HG02870 (cell line): Measurements from ENCODE around the gene KIF5A.
A peak's percentile ranks its signal among the peaks of the same experiment; 100 is the strongest.

ENCODE experiments used
- ATAC-seq: cut with Tn5 transposase; IDR thresholded peaks from one replicate; pipeline ENCODE4 v1.9.1; 2021; ENCODE audit warnings: mild to moderate bottlenecking, moderate library complexity; ENCODE audit not compliant: unreplicated experiment

KIF5A gene

GRCh38 chr12:57604992-57605810 is 55.4 kb downstream of the KIF5A start:
- peak; percentile 22 for ATAC-seq

- ATAC-seq, result no peak
Measured at GRCh38 chr12:57605811-57606311, 56.0 kb downstream of the KIF5A start.

- ATAC-seq, result no peak
Measured at GRCh38 chr12:57606399-57606798, 56.6 kb downstream of the KIF5A start.

DNA sequence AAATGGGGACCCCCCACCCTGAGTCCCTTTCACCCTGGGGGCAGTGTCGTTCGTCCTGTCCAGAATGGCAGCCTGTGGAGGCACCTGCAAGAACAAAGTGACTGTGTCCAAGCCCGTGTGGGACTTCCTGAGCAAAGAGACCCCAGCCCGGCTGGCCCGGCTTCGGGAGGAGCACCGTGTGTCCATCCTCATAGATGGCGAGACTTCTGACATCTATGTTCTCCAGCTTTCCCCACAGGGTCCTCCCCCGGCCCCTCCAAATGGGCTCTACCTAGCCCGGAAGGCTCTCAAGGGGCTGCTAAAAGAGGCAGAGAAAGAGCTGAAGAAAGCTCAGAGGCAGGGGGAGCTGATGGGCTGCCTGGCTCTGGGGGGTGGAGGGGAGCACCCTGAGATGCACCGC is 57.0 kb downstream of the KIF5A start:
- ATAC-seq, result no peak

- no peak for ATAC-seq
Measured at GRCh38 chr12:57607958-57608663, 58.3 kb downstream of the KIF5A start.

- ATAC-seq, result no peak
Measured at GRCh38 chr12:57609101-57609780, 59.4 kb downstream of the KIF5A start.

DNA sequence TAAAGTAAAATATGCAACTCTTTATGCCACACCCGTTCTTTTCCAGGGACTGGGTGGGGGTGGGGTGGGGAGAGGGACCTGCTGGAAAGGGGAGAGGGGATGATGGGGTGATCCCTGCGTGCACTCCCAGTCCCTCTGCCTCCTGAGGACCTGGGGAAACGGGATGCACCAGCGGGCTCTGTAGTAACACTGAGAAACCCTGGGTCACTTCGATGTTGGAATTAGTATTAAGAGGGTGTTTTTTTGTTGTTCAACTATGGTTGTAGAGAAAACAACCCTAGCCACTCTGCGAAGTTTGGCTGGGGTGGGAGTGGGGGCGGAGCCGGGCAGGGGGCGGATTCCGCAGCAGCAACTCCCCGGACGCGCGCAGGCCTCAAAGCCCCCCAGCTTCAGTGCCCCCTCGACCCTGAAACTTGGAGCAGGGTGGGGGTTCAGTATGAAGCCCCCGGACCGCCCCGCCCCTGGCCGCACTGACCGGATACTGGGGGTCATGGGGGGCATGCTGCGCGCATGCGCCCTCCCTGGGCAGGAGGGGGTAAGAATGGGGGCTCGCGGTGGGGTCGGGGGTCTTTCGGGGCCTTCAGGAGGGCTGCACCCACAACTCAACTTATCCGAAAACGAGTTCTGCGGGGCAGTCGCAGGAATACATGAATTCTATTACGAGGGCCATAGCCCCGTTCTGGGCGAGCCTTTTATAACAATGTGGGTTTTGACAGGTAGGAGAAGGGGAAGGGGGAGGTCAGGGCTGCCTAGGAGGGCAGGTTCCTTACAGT is 60.1 kb downstream of the KIF5A start:
- no peak for ATAC-seq

GRCh38 chr12:57610554-57611107 is 60.8 kb downstream of the KIF5A start:
- no peak for ATAC-seq

DNA sequence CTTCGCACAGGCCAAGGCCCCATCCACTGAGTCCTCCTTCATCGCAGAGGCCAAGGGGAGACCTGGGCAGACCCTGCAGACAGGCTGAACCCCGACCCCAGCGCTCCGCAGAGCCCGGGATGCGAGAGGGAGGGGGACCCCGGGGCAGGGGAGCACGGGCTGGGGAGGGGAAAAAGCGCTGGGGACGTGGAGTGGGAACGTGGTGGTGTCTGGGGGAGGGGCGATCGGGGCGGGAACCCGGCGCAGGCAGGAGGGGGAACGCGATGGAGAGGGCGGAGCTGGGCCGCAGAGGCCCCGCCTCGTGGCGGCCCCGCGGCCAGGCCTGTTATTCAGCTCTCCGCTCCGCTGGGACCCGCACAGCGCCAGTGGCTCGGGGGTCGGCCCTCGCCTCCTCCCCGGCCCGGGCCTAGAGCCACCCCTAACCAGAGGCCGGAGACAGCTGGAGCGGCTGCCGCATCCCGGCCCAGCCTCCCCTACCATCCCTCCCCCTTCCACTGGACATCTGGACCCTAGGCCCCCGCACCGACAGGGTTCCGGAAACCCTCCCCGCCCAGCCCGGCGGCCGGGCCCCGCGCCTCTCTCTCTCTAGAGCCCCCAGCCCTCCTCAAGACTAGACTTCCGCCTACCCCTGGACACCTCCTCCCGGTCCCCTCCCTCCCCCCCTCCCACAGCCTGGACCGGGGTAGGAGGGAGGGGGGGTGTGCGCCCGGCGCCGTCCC is 61.4 kb downstream of the KIF5A start, which contains the start of gene ARHGEF25:
Gene ARHGEF25, plus strand, starts transcription at position 328 of the 719 bp plus-strand sequence. CDS start 460 bp downstream, outside the sequence.
- ATAC-seq, result peak; percentile 36

- no peak for ATAC-seq
Measured at GRCh38 chr12:57611827-57612710, 62.2 kb downstream of the KIF5A start.

- no peak for ATAC-seq
Measured at GRCh38 chr12:57612711-57613426, 63.0 kb downstream of the KIF5A start.

- no peak for ATAC-seq
Measured at GRCh38 chr12:57613427-57614109, 63.7 kb downstream of the KIF5A start.

DNA sequence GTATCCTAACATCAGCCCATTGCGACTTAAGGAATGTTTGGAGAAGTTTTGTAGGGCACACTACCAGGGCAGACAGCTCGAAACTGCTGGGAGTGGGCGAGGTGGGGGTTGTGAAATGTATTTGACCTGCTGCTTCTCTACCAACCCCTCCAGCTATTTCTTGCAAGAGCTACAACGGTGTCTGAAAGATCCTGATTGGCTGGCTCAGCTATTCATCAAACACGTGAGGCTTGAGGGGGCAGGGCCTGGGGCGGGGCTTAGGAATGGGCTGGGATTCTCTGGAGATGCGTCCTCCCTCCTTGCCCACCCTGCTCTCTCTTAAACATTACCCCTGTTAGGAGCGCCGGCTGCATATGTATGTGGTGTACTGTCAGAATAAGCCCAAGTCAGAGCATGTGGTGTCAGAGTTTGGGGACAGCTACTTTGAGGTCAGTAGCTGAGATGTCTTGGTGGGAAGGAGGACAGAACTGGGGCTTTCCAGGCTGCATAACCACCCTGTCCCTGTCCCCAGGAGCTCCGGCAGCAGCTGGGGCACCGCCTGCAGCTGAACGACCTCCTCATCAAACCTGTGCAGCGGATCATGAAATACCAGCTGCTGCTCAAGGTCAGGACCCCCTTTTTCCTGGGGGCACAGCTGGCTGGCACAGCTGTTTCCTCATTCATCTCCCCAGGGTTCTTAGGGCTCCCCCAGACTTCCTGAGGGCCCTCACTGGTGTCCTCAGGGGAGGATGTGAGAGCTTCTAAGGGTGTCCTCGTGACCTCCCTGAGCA is 64.5 kb downstream of the KIF5A start:
- ATAC-seq, result peak; percentile 55

- no peak for ATAC-seq
Measured at GRCh38 chr12:57614948-57615500, 65.2 kb downstream of the KIF5A start.

GRCh38 chr12:57615637-57616036 is 65.8 kb downstream of the KIF5A start:
- no peak for ATAC-seq

GRCh38 chr12:57616383-57617101 is 66.7 kb downstream of the KIF5A start:
- no peak for ATAC-seq
